ENCODE measurements around the gene RRM2. TPM values are rescaled to one million over a fixed set of nuclear protein-coding genes. Genes with fewer than 3 reads are reported as not detected.
A peak's percentile ranks its signal among the peaks of the same experiment; 100 is the strongest.

Gene RRM2
- total and polyA plus RNA-seq, 2 experiments from 2014 or later, result 15.2 to 49.7 TPM

- H2AFZ ChIP-seq, result no peak overlapping the region
- H3K4me1 ChIP-seq (ENCODE audit: insufficient read depth), result peaks cover 24% of the 10 kb centered on the region
- no peak overlapping the region for H3K4me3 ChIP-seq
- H3K36me3 ChIP-seq (replicated peaks; ENCODE audit: insufficient read depth, low read depth), result no peaks in the 10 kb centered on the region
- H3K4me2 ChIP-seq, result no peak overlapping the region
- H3K9me2 ChIP-seq (replicated peaks; ENCODE audit: insufficient read depth), result no peaks in the 10 kb centered on the region
- 90% methylated on average over 10 of the region's 11 CpGs for WGBS (ENCODE audit: low lambda C conversion rate, missing lambda C conversion rate)
- no peaks in the 10 kb centered on the region for H3K27me3 ChIP-seq
- no peaks in the 10 kb centered on the region for H3K9me3 ChIP-seq (ENCODE audit: low read depth)
- no peaks in the 10 kb centered on the region for H3K79me2 ChIP-seq
- TF ChIP-seq EZH2 (IDR thresholded peaks at IDR 0.05; ENCODE audit: borderline replicate concordance) (no peak), CTCF (IDR thresholded peaks at IDR 0.05; ENCODE audit: poor library complexity) (no peak), EZH2phosphoT487 (IDR thresholded peaks at IDR 0.05; ENCODE audit: low read depth, severe bottlenecking, unreplicated experiment) (no peak)
- no peaks in the 10 kb centered on the region for H4K20me1 ChIP-seq (ENCODE audit: insufficient read depth, poor library complexity, severe bottlenecking)
- peak overlapping the region; percentile 65 for H3K27ac ChIP-seq
- no peak for DNase-seq (ENCODE audit: low spot score)
These were observed 44.8 kb downstream of the RRM2 start for GRCh38 chr2:10167316-10167715.

- Histone ChIP-seq H3K79me2 (no peaks in the 10 kb centered on the region), H3K27ac (peak overlapping the region; percentile 65), H3K4me2 (no peak overlapping the region), H3K9me2 (replicated peaks; ENCODE audit: insufficient read depth) (no peaks in the 10 kb centered on the region), H3K9me3 (ENCODE audit: low read depth) (no peaks in the 10 kb centered on the region), H3K4me1 (ENCODE audit: insufficient read depth) (peaks cover 24% of the 10 kb centered on the region), H3K36me3 (replicated peaks; ENCODE audit: insufficient read depth, low read depth) (no peaks in the 10 kb centered on the region), H3K27me3 (no peaks in the 10 kb centered on the region), H2AFZ (no peak overlapping the region), H3K4me3 (no peak overlapping the region), H4K20me1 (ENCODE audit: insufficient read depth, poor library complexity, severe bottlenecking) (no peaks in the 10 kb centered on the region)
- TF ChIP-seq EZH2phosphoT487 (IDR thresholded peaks at IDR 0.05; ENCODE audit: low read depth, severe bottlenecking, unreplicated experiment) (no peak), CTCF (IDR thresholded peaks at IDR 0.05; ENCODE audit: poor library complexity) (no peak), EZH2 (IDR thresholded peaks at IDR 0.05; ENCODE audit: borderline replicate concordance) (no peak)
- peak; percentile 39 for DNase-seq (ENCODE audit: low spot score)
- WGBS (ENCODE audit: low lambda C conversion rate, missing lambda C conversion rate), result 56% methylated on average over 5 of the region's 5 CpGs
These were observed 45.7 kb downstream of the RRM2 start for GRCh38 chr2:10168221-10168620.

- Histone ChIP-seq H3K79me2 (no peaks in the 10 kb centered on the region), H3K9me3 (ENCODE audit: low read depth) (no peaks in the 10 kb centered on the region), H2AFZ (no peak overlapping the region), H4K20me1 (ENCODE audit: insufficient read depth, poor library complexity, severe bottlenecking) (no peaks in the 10 kb centered on the region), H3K9me2 (replicated peaks; ENCODE audit: insufficient read depth) (no peaks in the 10 kb centered on the region), H3K27ac (no peak overlapping the region), H3K4me2 (no peak overlapping the region), H3K27me3 (no peaks in the 10 kb centered on the region), H3K36me3 (replicated peaks; ENCODE audit: insufficient read depth, low read depth) (no peaks in the 10 kb centered on the region), H3K4me3 (no peak overlapping the region), H3K4me1 (ENCODE audit: insufficient read depth) (peaks cover 24% of the 10 kb centered on the region)
- WGBS (ENCODE audit: low lambda C conversion rate, missing lambda C conversion rate), result 91% methylated on average over 7 of the region's 7 CpGs
- TF ChIP-seq EZH2 (IDR thresholded peaks at IDR 0.05; ENCODE audit: borderline replicate concordance), result no peak
- no peak for DNase-seq (ENCODE audit: low spot score)
These were observed 46.6 kb downstream of the RRM2 start for GRCh38 chr2:10169053-10169578.

- peaks cover 24% of the 10 kb centered on the region for H3K4me1 ChIP-seq (ENCODE audit: insufficient read depth)
- no peak overlapping the region for H3K4me3 ChIP-seq
- no peaks in the 10 kb centered on the region for H3K36me3 ChIP-seq (replicated peaks; ENCODE audit: insufficient read depth, low read depth)
- no peaks in the 10 kb centered on the region for H3K9me2 ChIP-seq (replicated peaks; ENCODE audit: insufficient read depth)
- H4K20me1 ChIP-seq (ENCODE audit: insufficient read depth, poor library complexity, severe bottlenecking), result no peaks in the 10 kb centered on the region
- no peak overlapping the region for H3K27ac ChIP-seq
- H3K4me2 ChIP-seq, result no peak overlapping the region
- H3K9me3 ChIP-seq (ENCODE audit: low read depth), result no peaks in the 10 kb centered on the region
- TF ChIP-seq EZH2 (IDR thresholded peaks at IDR 0.05; ENCODE audit: borderline replicate concordance), result no peak
- TF ChIP-seq EZH2phosphoT487 (IDR thresholded peaks at IDR 0.05; ENCODE audit: low read depth, severe bottlenecking, unreplicated experiment), result no peak
- TF ChIP-seq CTCF (IDR thresholded peaks at IDR 0.05; ENCODE audit: poor library complexity), result no peak
- no peaks in the 10 kb centered on the region for H3K79me2 ChIP-seq
- H3K27me3 ChIP-seq, result no peaks in the 10 kb centered on the region
- DNase-seq (ENCODE audit: low spot score), result peak; percentile 8
- WGBS (ENCODE audit: low lambda C conversion rate, missing lambda C conversion rate), result 82% methylated on average over 10 of the region's 11 CpGs
- H2AFZ ChIP-seq, result no peak overlapping the region
These were observed 47.0 kb downstream of the RRM2 start for GRCh38 chr2:10169581-10169980.
